K562 (cell line): ENCODE measurements around the gene ZBTB20. TPM values are rescaled to one million over a fixed set of nuclear protein-coding genes. Genes with fewer than 3 reads are reported as not detected.

Experiments
- ATAC-seq: fragments of 200-7000 bp; cut with Tn5 transposase; 3 replicates; pipeline ENCODE4 v1.9.1; 2020; ENCODE audit warnings: moderate library complexity
- BruUV-seq: library from RNA; stranded (reverse); fragments of 400-500 nt; replicated peaks from 2 replicates; lab custom pipeline; 2021; lab: Mats Ljungman, UMichigan
- CTCF ChIA-PET: fragments of 300-600 bp; formaldehyde crosslinking; extraction: SDS; loops from one replicate; lab custom pipeline; 2021; ENCODE audit warnings: low intra/inter-chr PET ratio; lab: Yijun Ruan, JAX
- POLR2A ChIA-PET: fragments of 300-600, 350-650 bp; sonication (Branson Sonifier 250); formaldehyde crosslinking; extraction: SDS; loops from one replicate; lab custom pipeline; 2021; ENCODE audit warnings: antibody characterized with exemption, inconsistent platforms; lab: Yijun Ruan, JAX
- DNase-seq, 4 experiments: peaks; one replicate each; pipeline versions ENCODE4 v3.0.0 to v3.0.0-alpha.2; 2011 to 2018; ENCODE audit warnings: low spot score in 3 of 4, mixed read lengths in 3 of 4; ENCODE audit errors: extremely low read depth in 1 of 4
- FAIRE-seq: peaks from 2 replicates; lab custom pipeline; 2011; peaks lifted over from hg19 to GRCh38; lab: Jason Lieb, UNC
- H2AFZ ChIP-seq: 2 replicates; pipeline ENCODE4 v1.6.0; 2011; ENCODE audit warnings: low read depth, low read length, control low read depth, inconsistent platforms
- H3K27ac ChIP-seq: fragments of 200-600 bp; 3 replicates; pipeline ENCODE4 v1.8.0; 2011; ENCODE audit warnings: low read depth, mild to moderate bottlenecking, control low read depth, inconsistent platforms, low read length, moderate library complexity, mixed read lengths; ENCODE audit errors: extremely low read depth
- H3K27me3 ChIP-seq, 2 experiments: fragments of 300-600 bp in 1 of 2; 2 replicates in 1 of 2; 3 replicates in 1 of 2; pipeline versions ENCODE4 v1.6.0 to v1.8.0; 2011; ENCODE audit warnings: inconsistent platforms in 2 of 2, low read length in 2 of 2, mild to moderate bottlenecking in 1 of 2, mixed read lengths in 1 of 2, moderate library complexity in 1 of 2; ENCODE audit not compliant: control insufficient read depth in 2 of 2, insufficient read depth in 2 of 2
- H3K36me3 ChIP-seq: fragments of 300-600 bp; 3 replicates; pipeline ENCODE4 v1.8.0; 2011; ENCODE audit warnings: mild to moderate bottlenecking, low read length, inconsistent platforms; ENCODE audit not compliant: control insufficient read depth, insufficient read depth
- H3K4me1 ChIP-seq, 2 experiments: fragments of 200-600 bp in 1 of 2; replicated peaks in 1 of 2; 2 replicates in 1 of 2; 3 replicates in 1 of 2; pipeline versions ENCODE4 v1.5.1 to v1.8.0; 2011; ENCODE audit warnings: inconsistent platforms in 2 of 2, low read length in 2 of 2, mild to moderate bottlenecking in 1 of 2, mixed read lengths in 1 of 2, moderate library complexity in 1 of 2; ENCODE audit not compliant: control insufficient read depth in 2 of 2, insufficient read depth in 2 of 2
- H3K4me2 ChIP-seq: 2 replicates; pipeline ENCODE4 v1.6.1; 2011; ENCODE audit warnings: low read length, control low read depth, inconsistent platforms, mixed read lengths; ENCODE audit not compliant: insufficient read depth
- H3K4me3 ChIP-seq: fragments of 200-600 bp; sonication (generic), shearing (Covaris generic); 2 replicates; pipeline ENCODE4 v1.5.1; 2016; ENCODE audit warnings: control low read depth, inconsistent platforms
- H3K79me2 ChIP-seq: fragments of 200-600 bp; 3 replicates; pipeline ENCODE4 v1.8.0; 2011; ENCODE audit warnings: low read length, inconsistent platforms; ENCODE audit not compliant: control insufficient read depth, insufficient read depth
- H3K9ac ChIP-seq, 2 experiments: 2 replicates each; pipeline versions ENCODE4 v1.6.0 to v1.6.1; 2011; ENCODE audit warnings: low read depth in 2 of 2, low read length in 2 of 2, control low read depth in 1 of 2, inconsistent platforms in 1 of 2, mild to moderate bottlenecking in 1 of 2, mixed read lengths in 1 of 2; ENCODE audit not compliant: insufficient read depth in 1 of 2
- H3K9me1 ChIP-seq: one replicate; pipeline ENCODE4 v1.6.0; 2011; ENCODE audit warnings: inconsistent platforms, mild to moderate bottlenecking, low read length, moderate library complexity; ENCODE audit not compliant: control insufficient read depth, insufficient read depth
- H3K9me3 ChIP-seq: replicated peaks from 2 replicates; pipeline ENCODE4 v1.5.1; 2011; ENCODE audit warnings: low read depth, low read length, inconsistent platforms; ENCODE audit not compliant: control insufficient read depth, insufficient read depth
- H4K20me1 ChIP-seq: replicated peaks from 2 replicates; pipeline ENCODE4 v1.6.1; 2011; ENCODE audit warnings: low read length, inconsistent platforms, mixed read lengths; ENCODE audit not compliant: control insufficient read depth, insufficient read depth
- ELF1 ChIP-seq: fragments of 200-800 bp; sonication (Bioruptor generic); IDR thresholded peaks from 2 replicates; pipeline ENCODE4 v1.6.1; 2016; ENCODE audit warnings: missing genetic modification characterization, missing compliant biosample characterization
- NFRKB ChIP-seq: fragments of 450-650 bp; IDR thresholded peaks from 2 replicates; pipeline ENCODE4 v1.6.1; 2016; ENCODE audit warnings: low read depth
- SIN3B ChIP-seq: fragments of 450-650 bp; IDR thresholded peaks from 2 replicates; pipeline ENCODE4 v1.6.1; 2017; ENCODE audit warnings: low read depth, mild to moderate bottlenecking, moderate library complexity
- TCFL5 ChIP-seq: fragments of 250-450 bp; sonication (Bioruptor Pico); conservative IDR thresholded peaks from 2 replicates; pipeline ENCODE4 v1.6.1; 2021; ENCODE audit warnings: mild to moderate bottlenecking, moderate library complexity, matching md5 sums
- ZNF197 ChIP-seq: fragments of 200-800 bp; sonication (Bioruptor generic); IDR thresholded peaks from 2 replicates; pipeline ENCODE4 v1.6.1; 2016; ENCODE audit warnings: low read depth, missing genetic modification characterization, missing compliant biosample characterization
- WGBS: fragments of 100-300 bp; shearing (Covaris generic); methylation state at CpG from one replicate; pipeline ENCODE4 v1.1.6; 2016; ENCODE audit warnings: low coverage, mixed read lengths; ENCODE audit not compliant: insufficient coverage; ENCODE audit errors: missing lambda C conversion rate; 5-methylcytosine and 5-hydroxymethylcytosine counted together
- in situ Hi-C: fragments of 300-500 bp; cut with MboI; formaldehyde crosslinking; loops from 4 replicates; pipeline ENCODE4 v1.15.0; 2018; ENCODE audit warnings: inconsistent platforms, mixed read lengths
- intact Hi-C: fragments of 100-400 bp; cut with micrococcal nuclease; formaldehyde crosslinking; loops from 2 replicates; pipeline ENCODE4 v1.14.2; 2022
- polyA plus RNA-seq, 8 experiments: library from polyadenylated mRNA; depleted of rRNA in 4 of 8; stranded (reverse) in 5 of 8; unstranded in 3 of 8; fragments of >200 nt; fragmentation: Nextera tagmentation in 2 of 8; fragmentation: Illumina TruSeq in 1 of 8; extraction: Ambion mirVana in 2 of 8; extraction: Trizol in 1 of 8; gene quantifications; 2 replicates each; pipeline versions ENCODE4 v1.2.1 to v1.2.3, GENCODE V29; 2011 to 2014; ENCODE audit warnings: inconsistent platforms in 1 of 8, missing spikeins in 1 of 8
- total RNA-seq, 7 experiments: library from RNA; depleted of rRNA in 6 of 7; stranded (reverse); fragments of >200 nt in 6 of 7; fragmentation: Illumina TruSeq in 2 of 7; extraction: Trizol in 2 of 7; gene quantifications; 2 replicates each; pipeline versions ENCODE4 v1.2.1 to v1.2.3, GENCODE V29; 2011 to 2021; ENCODE audit warnings: low replicate concordance in 1 of 7
- TF ChIP-seq, protein P1 (sequence below): sonication (generic); formaldehyde crosslinking; IDR thresholded peaks from 2 replicates; pipeline ENCODE4 v1.8.1; 2023; ENCODE audit warnings: mild to moderate bottlenecking, missing genetic modification reagents

Gene ZBTB20
- total and polyA plus RNA-seq, 9 of the 15 experiments (the other 6 are each of a cell fraction or from before 2014, with no cell fraction given): 0.17 to 1.7 (median 0.45) TPM

DNA sequence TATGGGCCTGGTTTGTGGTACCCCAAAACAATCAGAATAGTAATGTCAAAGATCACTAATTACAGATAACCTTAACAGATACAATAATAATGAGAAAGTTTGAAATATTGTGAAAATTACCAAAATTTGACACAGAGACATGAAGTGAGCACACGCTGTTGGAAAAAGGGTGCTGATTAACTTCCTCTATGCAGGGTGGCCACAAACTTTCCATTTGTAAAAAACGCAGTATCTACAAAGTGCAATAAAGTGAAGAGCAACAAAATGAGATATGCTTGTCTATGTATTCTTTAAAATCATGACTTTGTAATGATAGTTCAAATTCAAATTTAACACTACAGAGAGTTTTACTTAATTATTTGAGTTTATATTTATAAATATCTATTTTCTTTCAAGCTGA lies 860.8 kb downstream of the ZBTB20 start:
- H4K20me1 ChIP-seq: no peaks in the 10 kb centered on the region
- no peaks in the 10 kb centered on the region for H3K27me3 ChIP-seq
- H3K36me3 ChIP-seq: no peaks in the 10 kb centered on the region
- BruUV-seq: no TSS peak
- H3K4me1 ChIP-seq: peaks cover 0 to 6% of the 10 kb centered on the region in 2 experiments; a peak in 2 of 5 replicates
- no peak overlapping the region for H3K9ac ChIP-seq
- H3K4me2 ChIP-seq: no peak overlapping the region
- H3K79me2 ChIP-seq: no peaks in the 10 kb centered on the region
- ChIA-PET POLR2A (no interaction called here), CTCF (no interaction called here)
- H3K9me3 ChIP-seq: no peaks in the 10 kb centered on the region
- H3K4me3 ChIP-seq: no peak overlapping the region
- WGBS: 0% methylated on average over 2 of the region's 2 CpGs
- FAIRE-seq: no peak
- no peak overlapping the region for H2AFZ ChIP-seq
- in situ Hi-C loops: no loop called here
- H3K9me1 ChIP-seq: no peaks in the 10 kb centered on the region
- intact Hi-C loops: no loop called here
- TF ChIP-seq SIN3B (no peak), ELF1 (tag) (no peak), ZNF197 (CRISPR knock-in tag) (no peak), NFRKB (no peak), TCFL5 (CRISPR knock-in tag) (no peak)
- TF ChIP-seq, protein P1, sequence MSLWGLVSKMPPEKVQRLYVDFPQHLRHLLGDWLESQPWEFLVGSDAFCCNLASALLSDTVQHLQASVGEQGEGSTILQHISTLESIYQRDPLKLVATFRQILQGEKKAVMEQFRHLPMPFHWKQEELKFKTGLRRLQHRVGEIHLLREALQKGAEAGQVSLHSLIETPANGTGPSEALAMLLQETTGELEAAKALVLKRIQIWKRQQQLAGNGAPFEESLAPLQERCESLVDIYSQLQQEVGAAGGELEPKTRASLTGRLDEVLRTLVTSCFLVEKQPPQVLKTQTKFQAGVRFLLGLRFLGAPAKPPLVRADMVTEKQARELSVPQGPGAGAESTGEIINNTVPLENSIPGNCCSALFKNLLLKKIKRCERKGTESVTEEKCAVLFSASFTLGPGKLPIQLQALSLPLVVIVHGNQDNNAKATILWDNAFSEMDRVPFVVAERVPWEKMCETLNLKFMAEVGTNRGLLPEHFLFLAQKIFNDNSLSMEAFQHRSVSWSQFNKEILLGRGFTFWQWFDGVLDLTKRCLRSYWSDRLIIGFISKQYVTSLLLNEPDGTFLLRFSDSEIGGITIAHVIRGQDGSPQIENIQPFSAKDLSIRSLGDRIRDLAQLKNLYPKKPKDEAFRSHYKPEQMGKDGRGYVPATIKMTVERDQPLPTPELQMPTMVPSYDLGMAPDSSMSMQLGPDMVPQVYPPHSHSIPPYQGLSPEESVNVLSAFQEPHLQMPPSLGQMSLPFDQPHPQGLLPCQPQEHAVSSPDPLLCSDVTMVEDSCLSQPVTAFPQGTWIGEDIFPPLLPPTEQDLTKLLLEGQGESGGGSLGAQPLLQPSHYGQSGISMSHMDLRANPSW (CRISPR knock-in tag): no peak
- H3K27ac ChIP-seq: no peak overlapping the region
- DNase-seq: no peak
- no peak for ATAC-seq
